Brain microvascular endothelial cell (primary cell): Measurements from ENCODE around the gene SYS1.

Source experiments
- DNase-seq: peaks from one replicate; pipeline ENCODE4 v3.0.0-alpha.2; 2020
- H3K27ac ChIP-seq: fragments of 250-450 bp; sonication (Bioruptor Pico); 2 replicates; pipeline ENCODE4 v1.5.1; 2020; ENCODE audit warnings: mild to moderate bottlenecking, moderate library complexity
- H3K27me3 ChIP-seq: fragments of 250-450 bp; sonication (Bioruptor Pico); replicated peaks from 2 replicates; pipeline ENCODE4 v1.5.1; 2020; ENCODE audit warnings: mild to moderate bottlenecking
- H3K36me3 ChIP-seq: fragments of 250-450 bp; sonication (Bioruptor Pico); replicated peaks from 2 replicates; pipeline ENCODE4 v1.5.1; 2020; ENCODE audit warnings: mild to moderate bottlenecking
- H3K4me3 ChIP-seq: 2 replicates; pipeline ENCODE4 v1.5.1; 2011; ENCODE audit warnings: low read depth, mild to moderate bottlenecking, control low read depth, low read length, moderate library complexity
- CTCF ChIP-seq: IDR thresholded peaks from 2 replicates; pipeline ENCODE4 v1.5.1; 2011; ENCODE audit warnings: low read depth, mild to moderate bottlenecking, moderate library complexity, low read length, control low read depth, inconsistent platforms; ENCODE audit errors: missing control alignments
- in situ Hi-C: cut with HindIII; loops from 2 replicates; pipeline ENCODE4 v1.10.0; 2017; ENCODE audit warnings: low sequenced_read_pairs, low pct_ligation_motif_present

Gene SYS1

GRCh38 chr20:45341939-45342854 is 20.8 kb upstream of the SYS1 start:
- H3K4me3 ChIP-seq: peak overlapping the region; percentile 26
- no peak for DNase-seq
- TF ChIP-seq CTCF: no peak
- H3K36me3 ChIP-seq: peaks cover 29% of the 10 kb centered on the region
- peak overlapping the region; percentile 61 for H3K27ac ChIP-seq
- in situ Hi-C loops: no loop called here
- no peaks in the 10 kb centered on the region for H3K27me3 ChIP-seq

- in situ Hi-C loops: no loop called here
- Histone ChIP-seq H3K4me3 (no peak overlapping the region), H3K27ac (peak overlapping the region; percentile 61)
Measured at GRCh38 chr20:45342855-45343531, 20.0 kb upstream of the SYS1 start.

GRCh38 chr20:45343532-45344167 is 19.3 kb upstream of the SYS1 start:
- Histone ChIP-seq H3K27me3 (no peaks in the 10 kb centered on the region), H3K36me3 (peaks cover 23% of the 10 kb centered on the region), H3K27ac (peak overlapping the region; percentile 71), H3K4me3 (peak overlapping the region; percentile 32)
- in situ Hi-C loops: no loop called here
- no peak for TF ChIP-seq CTCF
- no peak for DNase-seq

More at GRCh38 chr20:45342855-45343531, 20.0 kb upstream of the SYS1 start:
- no peak for TF ChIP-seq CTCF
- DNase-seq: no peak
- H3K36me3 ChIP-seq: peaks cover 29% of the 10 kb centered on the region
- no peaks in the 10 kb centered on the region for H3K27me3 ChIP-seq

- TF ChIP-seq CTCF: no peak
- peak; percentile 91 for DNase-seq
- in situ Hi-C loops: no loop called here
- Histone ChIP-seq H3K27me3 (no peaks in the 10 kb centered on the region), H3K4me3 (peak overlapping the region; percentile 32), H3K36me3 (peaks cover 19% of the 10 kb centered on the region), H3K27ac (peak overlapping the region; percentile 71)
Measured at GRCh38 chr20:45344168-45344860, 18.6 kb upstream of the SYS1 start.

GRCh38 chr20:45345104-45345936 is 17.6 kb upstream of the SYS1 start:
- in situ Hi-C loops: no loop called here
- no peak for DNase-seq
- Histone ChIP-seq H3K27ac (peak overlapping the region; percentile 2), H3K4me3 (peak overlapping the region; percentile 83), H3K36me3 (peaks cover 13% of the 10 kb centered on the region), H3K27me3 (no peaks in the 10 kb centered on the region)
- no peak for TF ChIP-seq CTCF
